Measurements from ENCODE around the gene ZKSCAN8.

The ZKSCAN8 gene

DNA sequence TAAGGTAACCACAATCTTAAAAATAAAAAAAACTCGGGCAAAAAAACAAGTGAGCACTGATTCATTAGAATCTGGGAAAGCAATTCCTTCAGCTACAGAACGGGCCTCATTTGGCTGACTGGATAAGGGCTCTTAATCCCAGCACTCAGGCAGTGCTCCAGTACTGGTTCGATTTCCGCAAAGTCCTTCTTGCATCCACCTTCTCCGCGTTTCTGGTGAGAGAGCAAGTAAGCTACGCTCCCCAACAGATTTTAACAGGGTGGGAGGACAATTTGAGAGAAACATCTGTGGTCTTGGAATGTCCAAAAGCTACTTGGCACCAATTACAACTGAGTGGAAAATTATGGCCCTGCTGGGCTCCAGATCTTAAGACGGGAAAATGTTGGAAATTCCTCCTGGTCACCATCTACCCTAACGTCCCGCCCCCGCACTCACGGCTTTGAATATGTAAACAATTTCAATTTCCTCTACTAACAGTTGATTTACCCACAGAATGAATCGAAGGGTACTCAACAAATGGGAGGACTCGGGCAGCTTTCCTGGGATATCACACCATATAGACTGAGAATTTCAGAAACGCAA is 65.3 kb downstream of the ZKSCAN8 start:
- DNase-seq (ENCODE audit: low read depth) = no peak

- DNase-seq (ENCODE audit: low read depth) = no peak
Observed at GRCh38 chr6:28207510-28208110, 65.9 kb downstream of the ZKSCAN8 start.

GRCh38 chr6:28208111-28208659 is 66.5 kb downstream of the ZKSCAN8 start:
- DNase-seq (ENCODE audit: low read depth) = no peak
